IMR-90 (cell line): ENCODE measurements around the gene HES1. TPM values are rescaled to one million over a fixed set of nuclear protein-coding genes. Genes with fewer than 3 reads are reported as not detected.

ENCODE experiments used
- ATAC-seq: fragments of 200-7000 bp; cut with Tn5 transposase; 2 replicates; pipeline ENCODE4 v1.9.1; 2020; ENCODE audit warnings: low read depth, mild to moderate bottlenecking, moderate library complexity
- BruUV-seq: library from RNA; stranded (reverse); fragments of 400-500 nt; replicated peaks from 2 replicates; lab custom pipeline; 2021; lab: Mats Ljungman, UMichigan
- CTCF ChIA-PET: fragments of 300-600 bp; formaldehyde crosslinking; extraction: SDS; loops from one replicate; lab custom pipeline; 2021; ENCODE audit warnings: antibody characterized with exemption; lab: Yijun Ruan, JAX
- POLR2A ChIA-PET: fragments of 300-600 bp; sonication (Branson Sonifier 250); formaldehyde crosslinking; loops from one replicate; lab custom pipeline; 2022; ENCODE audit warnings: antibody characterized with exemption; ENCODE audit not compliant: unreplicated experiment; lab: Charles Lee
- DNase-seq: peaks from one replicate; pipeline ENCODE4 v3.0.0; 2013
- H2AFZ ChIP-seq: replicated peaks from 2 replicates; pipeline ENCODE3; 2013; ENCODE audit warnings: low read length, mild to moderate bottlenecking; ENCODE audit not compliant: poor library complexity
- H2AK5ac ChIP-seq: 2 replicates; pipeline ENCODE4 v1.6.1; 2013; ENCODE audit warnings: low read depth, low read length, inconsistent platforms
- H2AK9ac ChIP-seq: replicated peaks from 2 replicates; pipeline ENCODE3; 2013; ENCODE audit warnings: mild to moderate bottlenecking, low read depth, low read length, moderate library complexity; ENCODE audit not compliant: poor library complexity
- H2BK120ac ChIP-seq: 2 replicates; pipeline ENCODE4 v1.6.1; 2013; ENCODE audit warnings: low read depth, low read length, inconsistent platforms
- H2BK15ac ChIP-seq: 3 replicates; pipeline ENCODE4 v1.6.1; 2013; ENCODE audit warnings: low read depth, low read length, inconsistent platforms
- H2BK20ac ChIP-seq: 2 replicates; pipeline ENCODE4 v1.6.1; 2013; ENCODE audit warnings: low read depth, mild to moderate bottlenecking, inconsistent platforms, low read length, moderate library complexity
- H2BK5ac ChIP-seq: 2 replicates; pipeline ENCODE4 v1.6.1; 2013; ENCODE audit warnings: mild to moderate bottlenecking, low read depth, low read length, inconsistent platforms; ENCODE audit not compliant: poor library complexity, severe bottlenecking
- H3K14ac ChIP-seq: replicated peaks from 2 replicates; pipeline ENCODE4 v1.6.1; 2013; ENCODE audit warnings: low read depth, low read length, inconsistent platforms
- H3K18ac ChIP-seq: 2 replicates; pipeline ENCODE4 v1.6.1; 2013; ENCODE audit warnings: low read depth, low read length, control low read depth
- H3K23ac ChIP-seq: 2 replicates; pipeline ENCODE4 v1.6.1; 2013; ENCODE audit warnings: low read depth, low read length, inconsistent platforms
- H3K27ac ChIP-seq: 2 replicates; pipeline ENCODE4 v1.5.1; 2013; ENCODE audit warnings: mild to moderate bottlenecking, control low read depth, low read length; ENCODE audit not compliant: insufficient read depth
- H3K27me3 ChIP-seq: 2 replicates; pipeline ENCODE4 v1.6.1; 2013; ENCODE audit warnings: low read length; ENCODE audit not compliant: control insufficient read depth, insufficient read depth
- H3K36me3 ChIP-seq: 2 replicates; pipeline ENCODE4 v1.6.1; 2013; ENCODE audit warnings: low read length, mixed read lengths; ENCODE audit not compliant: control insufficient read depth, insufficient read depth
- H3K4ac ChIP-seq: 2 replicates; pipeline ENCODE4 v1.6.1; 2013; ENCODE audit warnings: low read depth, low read length, inconsistent platforms
- H3K4me1 ChIP-seq: 2 replicates; pipeline ENCODE4 v1.6.1; 2013; ENCODE audit warnings: low read length, mixed read lengths; ENCODE audit not compliant: control insufficient read depth, insufficient read depth
- H3K4me2 ChIP-seq: 2 replicates; pipeline ENCODE4 v1.6.1; 2013; ENCODE audit warnings: low read depth, mild to moderate bottlenecking, control low read depth, low read length, moderate library complexity
- H3K4me3 ChIP-seq: 2 replicates; pipeline ENCODE4 v1.5.1; 2013; ENCODE audit warnings: low read depth, mild to moderate bottlenecking, control low read depth, low read length, moderate library complexity; ENCODE audit not compliant: insufficient read depth
- H3K56ac ChIP-seq: 2 replicates; pipeline ENCODE4 v1.6.1; 2013; ENCODE audit warnings: low read length, inconsistent platforms; ENCODE audit not compliant: insufficient read depth; ENCODE audit errors: extremely low read depth
- H3K79me1 ChIP-seq, 2 experiments: 2 replicates each; pipeline ENCODE4 v1.6.1; 2013; ENCODE audit warnings: low read length in 2 of 2, inconsistent platforms in 1 of 2, low read depth in 1 of 2
- H3K9ac ChIP-seq: 2 replicates; pipeline ENCODE4 v1.6.1; 2013; ENCODE audit warnings: low read depth, low read length, control low read depth
- H3K9me1 ChIP-seq: 2 replicates; pipeline ENCODE4 v1.6.1; 2013; ENCODE audit warnings: low read length, inconsistent platforms; ENCODE audit not compliant: insufficient read depth
- H3K9me3 ChIP-seq: 2 replicates; pipeline ENCODE4 v1.6.1; 2013; ENCODE audit warnings: low read length; ENCODE audit not compliant: control insufficient read depth, insufficient read depth
- H4K20me1 ChIP-seq: 2 replicates; pipeline ENCODE4 v1.6.1; 2013; ENCODE audit warnings: low read length, inconsistent platforms; ENCODE audit not compliant: insufficient read depth
- H4K5ac ChIP-seq: 2 replicates; pipeline ENCODE4 v1.6.1; 2013; ENCODE audit warnings: mild to moderate bottlenecking, low read depth, low read length, control low read depth
- H4K8ac ChIP-seq, 2 experiments: 2 replicates each; pipeline ENCODE4 v1.6.1; 2013; ENCODE audit warnings: low read depth in 2 of 2, low read length in 2 of 2, control low read depth in 1 of 2, inconsistent platforms in 1 of 2
- H4K91ac ChIP-seq: 2 replicates; pipeline ENCODE4 v1.6.1; 2013; ENCODE audit warnings: low read depth, low read length, inconsistent platforms; ENCODE audit not compliant: insufficient read depth
- BHLHE40 ChIP-seq: fragments of 150-350 bp; IDR thresholded peaks from 2 replicates; pipeline ENCODE4 v1.6.1; 2016; ENCODE audit warnings: mild to moderate bottlenecking, low read depth, low read length
- CEBPB ChIP-seq: IDR thresholded peaks from 2 replicates; pipeline ENCODE4 v1.6.1; 2012; ENCODE audit warnings: low read depth, low read length, improper control_type of control experiment
- CHD1 ChIP-seq: IDR thresholded peaks from 2 replicates; pipeline ENCODE4 v1.6.1; 2012; ENCODE audit warnings: low read depth, low read length, improper control_type of control experiment
- FOS ChIP-seq: fragments of 150-350 bp; IDR thresholded peaks from 2 replicates; pipeline ENCODE4 v1.6.1; 2016; ENCODE audit warnings: low read depth, low read length
- MAFK ChIP-seq: IDR thresholded peaks from 2 replicates; pipeline ENCODE4 v1.6.1; 2012; ENCODE audit warnings: low read depth, low read length, improper control_type of control experiment
- MAZ ChIP-seq: IDR thresholded peaks from 2 replicates; pipeline ENCODE4 v1.6.1; 2012; ENCODE audit warnings: low read depth, mild to moderate bottlenecking, low read length, improper control_type of control experiment, moderate library complexity, borderline replicate concordance
- POLR2A ChIP-seq: IDR thresholded peaks from 2 replicates; pipeline ENCODE4 v1.6.1; 2012; ENCODE audit warnings: mild to moderate bottlenecking, low read depth, low read length
- RCOR1 ChIP-seq: IDR thresholded peaks from 2 replicates; pipeline ENCODE4 v1.6.1; 2012; ENCODE audit warnings: mild to moderate bottlenecking, low read length, improper control_type of control experiment; ENCODE audit not compliant: insufficient replicate concordance
- RFX5 ChIP-seq: IDR thresholded peaks from 2 replicates; pipeline ENCODE4 v1.8.0; 2012; ENCODE audit warnings: low read depth, mild to moderate bottlenecking, low read length, moderate library complexity
- SMC3 ChIP-seq: fragments of 150-350 bp; IDR thresholded peaks from 2 replicates; pipeline ENCODE4 v1.6.1; 2016; ENCODE audit warnings: low read depth, mild to moderate bottlenecking, antibody characterized with exemption, low read length, moderate library complexity
- WGBS, 2 experiments: methylation state at CpG; one replicate each; pipeline versions ENCODE4 v1.1.5 to v1.1.7; 2013; ENCODE audit warnings: missing lambda C conversion rate in 2 of 2; ENCODE audit not compliant: insufficient read length in 1 of 2; ENCODE audit errors: extremely low coverage in 2 of 2; 5-methylcytosine and 5-hydroxymethylcytosine counted together
- dilution Hi-C: fragments of 300-500 bp; cut with HindIII; formaldehyde crosslinking; loops from one replicate; pipeline ENCODE4 v1.14.3; 2018; ENCODE audit warnings: low sequenced_read_pairs; ENCODE audit not compliant: unreplicated experiment
- in situ Hi-C: fragments of 300-500 bp; cut with MboI; formaldehyde crosslinking; loops from 3 replicates; pipeline ENCODE4 v1.14.3; 2019; ENCODE audit warnings: low sequenced_read_pairs, inconsistent platforms, mixed read lengths
- intact Hi-C: fragments of 100-400 bp; cut with micrococcal nuclease; formaldehyde crosslinking; loops from 2 replicates; pipeline ENCODE4 v1.10.0; 2022
- polyA plus RNA-seq, 3 experiments: library from polyadenylated mRNA; depleted of rRNA; stranded (reverse); fragments of >200 nt; gene quantifications; 2 replicates each; pipeline ENCODE4 v1.2.3, GENCODE V29; 2012; ENCODE audit warnings: low replicate concordance in 1 of 3
- total RNA-seq: library from RNA; depleted of rRNA; stranded (reverse); fragments of >200 nt; gene quantifications from 2 replicates; pipeline ENCODE4 v1.2.3, GENCODE V29; 2012
- TF ChIP-seq, protein P1 (sequence below): fragments of 150-350 bp; IDR thresholded peaks from 2 replicates; pipeline ENCODE4 v1.6.1; 2016; ENCODE audit warnings: low read depth, mild to moderate bottlenecking, low read length, moderate library complexity, borderline replicate concordance

Gene HES1
- total and polyA plus RNA-seq, 2 of the 4 experiments (the other 2 are of a cell fraction) = 3.6 to 6.7 TPM

DNA sequence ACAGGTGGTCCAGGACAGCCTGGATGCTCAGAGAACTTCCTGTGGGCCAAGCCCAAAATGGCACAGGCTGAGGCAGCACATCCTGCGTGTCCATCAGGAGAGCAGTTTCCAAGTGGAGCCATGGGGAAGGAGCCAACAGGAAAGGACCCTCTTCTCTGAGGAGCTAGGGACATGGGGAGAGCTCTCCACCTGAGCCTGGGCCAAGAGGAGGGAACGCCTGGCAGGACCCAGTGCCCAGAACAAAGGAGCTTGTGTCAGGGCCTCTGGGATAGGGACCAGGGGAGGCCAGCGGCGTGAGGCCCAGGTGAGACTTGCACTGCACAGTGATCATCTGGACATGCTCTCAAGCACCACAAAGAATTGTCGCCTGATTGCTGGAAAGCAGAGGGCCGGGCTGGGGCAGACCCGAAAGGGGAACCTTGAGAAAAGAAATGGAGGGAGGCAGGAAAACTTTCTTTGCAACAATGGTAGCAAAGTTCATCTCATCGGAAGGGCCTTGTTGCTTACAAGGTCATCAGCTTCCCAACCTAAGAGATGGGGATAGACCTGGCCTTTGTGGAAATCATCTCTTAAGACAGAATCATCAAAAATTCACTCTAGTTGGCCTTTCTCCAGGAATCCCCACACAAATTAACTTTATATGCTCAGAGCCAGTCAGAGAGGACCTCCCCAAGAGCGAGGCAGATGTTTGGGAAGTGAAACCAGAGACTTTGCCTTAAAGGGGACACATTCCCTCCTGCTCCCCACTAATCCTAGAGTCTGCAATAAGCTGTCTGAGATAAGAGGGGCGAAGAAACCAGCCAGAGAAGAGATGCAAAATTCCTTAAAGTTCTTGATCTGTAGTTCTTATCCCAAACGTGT is 47.7 kb upstream of the HES1 start (continued):
- TF ChIP-seq RCOR1 (no peak), POLR2A (no peak)

DNA sequence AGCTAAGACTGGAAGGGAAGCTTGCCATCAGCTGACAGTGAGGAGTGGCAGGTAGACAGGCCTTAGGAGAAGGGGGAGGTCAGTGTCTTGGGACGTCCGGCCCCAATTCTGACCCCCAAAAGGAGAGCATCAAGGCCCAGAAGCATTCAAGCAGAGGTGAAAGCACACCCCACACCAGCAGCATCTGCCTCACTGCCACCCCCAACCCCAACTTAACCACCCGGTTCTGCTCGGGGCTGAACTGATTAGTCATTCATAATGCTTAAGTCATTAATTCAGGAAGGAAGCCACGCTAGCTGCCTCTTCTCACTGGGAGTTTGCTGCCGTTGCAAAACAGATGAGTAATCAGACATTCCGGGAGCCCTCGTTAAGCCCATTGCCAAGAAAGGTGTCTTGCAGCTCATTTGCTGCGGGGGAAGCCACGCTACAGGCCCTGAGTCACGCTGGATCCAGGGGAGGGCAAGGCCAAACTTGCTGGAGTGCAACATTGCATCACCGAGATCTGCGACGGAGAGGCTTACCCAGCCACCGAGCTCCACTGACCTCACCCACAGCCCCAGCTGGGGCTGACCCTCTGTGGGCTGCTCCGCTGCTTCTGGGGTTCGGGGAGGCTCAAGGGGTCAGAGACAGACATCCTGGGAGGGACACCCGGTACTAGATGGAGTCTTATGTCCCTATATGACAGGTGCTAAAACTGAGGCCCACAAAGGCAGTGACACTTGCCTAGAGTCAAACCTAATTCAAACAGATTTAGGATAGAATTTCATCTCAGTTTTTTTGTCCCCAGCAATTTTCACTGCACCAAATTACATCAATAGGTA is 46.4 kb upstream of the HES1 start:
- ChIA-PET CTCF (no interaction called here), POLR2A (interaction anchor here (0.6 kb wide), 1 partner anchor 433 kb away, joined by 3 read pairs; no protein-coding TSS in a partner anchor)
- Histone ChIP-seq H2BK5ac (no peak overlapping the region), H3K9ac (no peak overlapping the region), H2AK5ac (0 out of 2 replicates have a peak overlapping the region, but pooled peaks have one; percentile 45), H3K9me3 (no peaks in the 10 kb centered on the region), H3K14ac (no peak overlapping the region), H2BK120ac (peak overlapping the region; percentile 44; the same call in 1 of the 2 replicates), H4K5ac (no peak overlapping the region), H3K4me1 (peaks cover 5% of the 10 kb centered on the region; the same call in 1 of the 2 replicates), H3K4ac (no peak overlapping the region; the same call in 1 of the 2 replicates), H3K23ac (no peak overlapping the region), H2BK20ac (no peak overlapping the region), H3K4me2 (no peak overlapping the region; the same call in 1 of the 2 replicates), H2BK15ac (no peak overlapping the region), H3K79me1 (no peaks in the 10 kb centered on the region), H3K18ac (no peak overlapping the region), H3K4me3 (no peak overlapping the region), H3K27me3 (peaks cover 9% of the 10 kb centered on the region), H4K91ac (peak overlapping the region; percentile 36; the same call in 1 of the 2 replicates), H2AFZ (peak overlapping the region; percentile 71), H3K56ac (no peak overlapping the region), H4K20me1 (no peaks in the 10 kb centered on the region), H3K9me1 (no peaks in the 10 kb centered on the region), H3K36me3 (no peaks in the 10 kb centered on the region), H4K8ac (peak overlapping the region in 1 of 2 experiments; percentile 73; a peak in 1 of 4 replicates), H3K27ac (peak overlapping the region; percentile 13; the same call in 1 of the 2 replicates), H2AK9ac (peak overlapping the region; percentile 48)
- intact Hi-C loops (loop anchor here (2.0 kb wide), 1 partner anchor 47 kb away; no protein-coding TSS in a partner anchor), in situ Hi-C loops (no loop called here), dilution Hi-C loops (no loop called here)
- WGBS, 2 experiments = 3% methylated on average over 5 of the region's 18 CpGs; no CpG with 5 or more reads in 1 of the 2 experiments
- DNase-seq = peak; percentile 97
- ATAC-seq = peak; percentile 87
- no TSS peak for BruUV-seq
- TF ChIP-seq FOS = peak; percentile 99
- TF ChIP-seq CEBPB = peak; percentile 99
- TF ChIP-seq MAFK = peak; percentile 91
- no peak for TF ChIP-seq CHD1
- TF ChIP-seq, protein P1, sequence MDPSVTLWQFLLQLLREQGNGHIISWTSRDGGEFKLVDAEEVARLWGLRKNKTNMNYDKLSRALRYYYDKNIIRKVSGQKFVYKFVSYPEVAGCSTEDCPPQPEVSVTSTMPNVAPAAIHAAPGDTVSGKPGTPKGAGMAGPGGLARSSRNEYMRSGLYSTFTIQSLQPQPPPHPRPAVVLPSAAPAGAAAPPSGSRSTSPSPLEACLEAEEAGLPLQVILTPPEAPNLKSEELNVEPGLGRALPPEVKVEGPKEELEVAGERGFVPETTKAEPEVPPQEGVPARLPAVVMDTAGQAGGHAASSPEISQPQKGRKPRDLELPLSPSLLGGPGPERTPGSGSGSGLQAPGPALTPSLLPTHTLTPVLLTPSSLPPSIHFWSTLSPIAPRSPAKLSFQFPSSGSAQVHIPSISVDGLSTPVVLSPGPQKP = no peak
- TF ChIP-seq RFX5 = no peak
- TF ChIP-seq SMC3 = no peak
- TF ChIP-seq BHLHE40 = peak; percentile 93
- TF ChIP-seq MAZ = peak; percentile 53; the same call in 1 of the 2 replicates
- peak; percentile 46; the same call in 1 of the 2 replicates for TF ChIP-seq POLR2A
